Muscle of back (tissue), 11 donors: ENCODE data around the gene OR2AG2. TPM values are rescaled to one million over a fixed set of nuclear protein-coding genes. Genes with fewer than 3 reads are reported as not detected.

ENCODE experiments used
- DNase-seq, 3 donors: peaks; one replicate each; pipeline versions ENCODE4 v3.0.0 to v3.0.0-alpha.2; 2013
- polyA plus RNA-seq, 10 donors: library from polyadenylated mRNA; unstranded; fragments of 120-200 nt; gene quantifications; one replicate each; pipeline ENCODE4 v1.2.1, GENCODE V29; 2013; ENCODE audit not compliant: insufficient read length in 10 of 10

Gene OR2AG2
- polyA plus RNA-seq, 10 donors: 0.09 to 0.16 TPM; not detected in 8

DNA sequence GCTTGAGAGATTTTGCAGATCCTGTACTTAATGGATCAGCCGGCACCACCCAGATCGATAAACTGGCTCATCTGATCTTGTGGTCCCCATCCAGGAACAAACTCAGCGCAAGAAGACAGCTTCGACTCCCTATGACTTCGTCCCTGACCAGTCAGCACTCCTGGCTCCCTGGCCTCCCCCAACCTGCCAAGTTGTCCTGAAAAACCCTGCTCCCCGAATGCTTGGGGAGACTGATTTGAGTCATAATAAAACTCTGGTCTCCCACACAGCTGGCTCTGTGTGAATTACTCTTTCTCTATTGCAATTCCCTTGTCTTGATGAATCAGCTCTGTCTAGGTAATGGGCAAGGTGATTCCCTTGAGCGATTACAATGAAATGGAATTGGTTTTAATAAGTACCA is 29.5 kb downstream of the OR2AG2 start:
- DNase-seq: no peak

DNA sequence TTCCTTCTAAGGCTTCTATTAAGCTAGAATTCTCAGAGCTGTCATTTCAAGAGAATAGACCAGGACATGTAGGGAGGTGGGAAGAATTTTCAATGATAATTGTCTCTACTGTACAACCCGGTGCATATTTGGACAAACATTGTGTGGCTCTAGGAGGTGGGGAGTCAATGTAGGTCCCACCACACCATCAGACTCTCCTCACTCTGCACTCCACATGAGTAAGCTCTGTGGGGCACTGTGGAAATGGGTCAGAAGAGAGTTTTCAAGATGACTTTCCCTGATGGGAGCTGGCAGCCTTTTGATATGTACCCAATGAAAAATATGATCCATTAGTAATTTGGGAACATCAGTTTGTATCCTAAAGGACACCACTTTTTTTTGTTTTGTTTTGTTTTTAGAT is 33.2 kb downstream of the OR2AG2 start:
- DNase-seq: no peak

DNA sequence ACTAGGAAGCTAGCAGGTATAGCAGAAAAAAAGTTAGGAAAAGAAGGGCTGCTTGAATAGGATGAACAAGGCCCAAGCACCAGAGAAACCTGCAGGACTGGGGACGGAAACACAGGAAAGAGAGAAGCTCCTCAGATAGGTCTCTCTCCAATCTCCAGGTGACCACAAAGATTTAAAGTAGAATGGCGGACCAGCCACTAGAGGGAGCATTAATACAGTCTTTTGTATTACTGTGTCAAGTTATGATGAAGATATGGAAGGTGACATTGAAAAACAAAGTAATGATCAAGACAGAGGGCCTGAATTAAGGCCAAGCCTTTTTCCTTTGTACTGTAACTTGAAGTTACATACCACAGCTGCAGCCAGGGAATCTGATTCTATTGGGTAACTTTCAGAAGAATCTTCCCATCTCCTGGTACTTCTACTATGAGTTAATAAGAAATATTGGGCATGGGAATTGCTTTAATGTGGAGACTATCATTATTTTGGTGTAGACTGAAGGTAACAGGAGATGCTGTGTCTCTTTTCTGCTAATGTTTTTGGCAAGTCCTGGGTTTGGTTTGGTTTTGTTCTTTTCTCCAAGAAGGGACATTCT is 33.8 kb downstream of the OR2AG2 start:
- DNase-seq: peak in 2 of 3 donors; percentile 21 to 37

DNA sequence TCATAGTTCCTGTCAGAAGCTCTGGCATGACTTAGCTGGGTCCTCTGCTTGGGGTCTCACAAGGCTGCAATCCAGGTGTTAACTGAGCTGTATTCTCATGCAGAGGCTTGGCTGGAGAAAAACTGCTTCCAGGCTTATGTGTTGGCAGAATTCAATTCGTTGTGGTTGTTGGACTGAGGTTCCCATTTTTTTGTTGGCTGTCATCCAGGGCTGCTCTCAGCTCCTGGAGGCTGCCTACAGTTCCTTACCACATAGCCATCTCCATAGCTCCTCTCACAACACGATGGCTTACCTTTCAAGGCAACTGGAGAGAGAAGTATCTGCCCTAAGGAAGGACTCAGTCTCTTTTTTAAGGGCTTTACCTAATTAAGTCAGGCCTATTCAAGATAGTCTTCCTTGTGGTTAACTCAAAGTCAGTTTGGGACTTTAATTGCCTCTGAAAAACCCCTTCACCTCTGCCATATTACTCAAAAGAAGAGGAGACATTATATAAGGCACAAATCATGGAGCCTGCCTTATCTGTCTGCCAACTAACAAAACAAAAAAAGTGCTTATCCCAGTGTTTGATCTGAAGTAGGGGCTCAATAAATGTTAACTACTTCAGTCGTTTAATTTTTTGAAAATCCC is 35.2 kb downstream of the OR2AG2 start:
- no peak for DNase-seq

DNA sequence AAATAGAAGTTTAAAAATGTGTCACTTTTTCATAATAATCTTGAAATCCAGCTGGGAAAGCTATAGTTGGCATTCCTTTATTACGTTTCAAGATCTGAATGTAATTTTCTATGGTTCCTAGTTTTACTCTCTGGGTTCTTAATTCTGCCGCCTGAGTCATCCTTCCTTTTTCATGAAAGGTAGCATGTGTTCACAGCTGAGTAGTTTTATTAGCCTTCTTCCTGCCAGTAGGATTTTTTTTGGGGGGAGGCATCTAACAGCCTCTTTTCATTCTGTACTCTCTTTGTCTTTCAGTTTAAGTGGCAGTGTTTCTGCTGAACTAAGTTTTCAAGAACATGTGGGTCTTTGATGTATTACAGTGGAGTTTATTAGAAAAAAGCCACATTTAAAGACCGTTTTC is 36.5 kb downstream of the OR2AG2 start:
- DNase-seq: no peak

DNA sequence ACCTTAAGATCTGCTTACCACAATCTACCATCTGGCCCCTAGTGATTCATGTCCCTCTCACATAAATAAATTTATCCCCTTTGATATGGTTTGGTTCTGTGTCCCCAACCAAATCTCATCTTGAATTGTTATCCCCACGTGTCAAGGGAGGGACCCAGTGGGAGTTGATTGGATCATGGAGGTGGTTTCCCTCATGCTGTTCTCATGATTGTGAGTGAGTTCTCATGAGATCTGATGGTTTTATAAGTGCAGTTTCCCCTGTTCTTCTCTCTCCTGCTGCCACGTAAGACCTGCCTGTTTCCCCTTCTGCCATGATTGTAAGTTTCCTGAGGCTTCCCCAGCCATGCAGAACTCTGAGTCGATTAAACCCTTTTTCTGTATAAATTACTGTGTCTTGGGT is 37.2 kb downstream of the OR2AG2 start:
- DNase-seq: no peak

DNA sequence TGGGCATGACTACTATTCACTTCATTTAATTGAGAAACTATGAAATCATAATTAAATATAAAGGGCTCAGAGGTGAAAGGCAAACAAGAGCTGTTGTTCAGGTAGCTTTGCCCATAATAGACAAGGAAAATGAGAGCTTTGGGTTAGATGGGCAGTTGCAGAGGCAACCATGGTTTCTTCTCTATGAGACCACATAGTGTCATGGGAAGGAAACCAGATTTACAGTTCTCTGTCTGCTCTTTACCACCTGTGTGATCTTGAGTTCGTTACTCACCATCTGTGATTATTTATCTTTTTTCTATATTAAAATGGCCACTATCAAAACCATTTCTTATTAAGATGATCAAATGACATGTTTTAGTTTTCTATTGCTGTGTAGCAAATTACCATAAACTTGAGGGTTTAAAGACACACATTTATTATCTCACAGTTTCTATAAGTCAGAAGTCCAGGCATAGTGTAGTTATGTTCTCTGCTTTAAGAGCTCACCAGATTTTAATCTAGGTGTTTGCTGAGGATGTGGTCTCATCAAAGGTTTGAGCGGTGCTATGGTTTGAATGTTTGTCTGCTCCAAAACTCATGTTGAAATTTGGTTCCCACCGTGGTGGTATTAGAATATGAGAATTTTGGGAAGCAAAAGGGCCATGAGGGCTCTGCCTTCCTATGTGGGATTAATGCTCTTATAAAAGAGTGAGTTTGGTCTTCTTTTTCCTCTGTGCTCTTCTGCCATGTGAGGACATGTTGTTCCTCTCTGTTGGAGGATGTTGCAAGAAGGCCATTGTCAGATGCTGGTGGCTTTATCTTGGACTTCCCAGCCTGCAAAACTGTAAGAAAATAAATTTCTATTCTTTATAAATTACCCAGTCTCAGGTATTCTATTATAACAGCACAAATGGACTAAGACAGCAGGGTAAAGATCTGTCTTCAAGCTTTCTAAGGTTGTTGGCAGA is 38.2 kb downstream of the OR2AG2 start:
- DNase-seq: no peak

DNA sequence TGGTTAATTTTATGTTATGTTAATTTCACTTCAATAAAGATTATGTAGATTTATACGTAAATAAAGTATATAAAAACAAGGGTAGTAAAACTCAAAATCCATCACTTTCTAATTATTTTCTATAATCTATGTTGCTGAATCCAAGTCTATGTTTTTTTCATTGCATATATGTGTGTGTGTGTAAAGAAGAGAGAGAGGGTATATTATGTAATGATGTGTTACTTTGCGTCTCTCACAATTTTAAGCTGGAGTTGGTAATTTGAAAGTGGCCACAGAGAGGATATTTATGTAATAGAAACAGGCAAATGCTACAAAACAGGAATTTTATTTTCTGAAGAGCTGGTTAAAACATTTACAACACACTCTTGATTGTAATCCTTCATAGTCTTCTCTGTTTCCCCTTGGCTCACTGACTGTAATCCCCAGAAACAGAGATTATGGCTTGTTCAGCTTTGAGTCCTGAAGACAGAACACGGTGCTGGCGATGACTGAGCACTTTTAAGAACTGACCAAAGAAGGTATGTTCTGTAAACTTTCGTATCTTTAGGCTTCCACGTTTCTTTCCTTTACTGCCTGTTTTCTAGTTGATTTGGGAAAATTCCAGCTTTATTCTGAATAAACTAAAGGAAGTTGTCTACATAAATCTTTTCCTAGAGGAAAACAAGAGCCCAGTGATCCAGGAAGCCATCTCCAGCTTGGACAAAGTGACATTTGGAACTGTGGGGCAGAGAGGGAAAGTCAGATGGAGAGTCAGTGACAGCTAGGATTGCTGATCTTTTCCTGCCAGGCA is 43.6 kb downstream of the OR2AG2 start:
- DNase-seq: no peak

DNA sequence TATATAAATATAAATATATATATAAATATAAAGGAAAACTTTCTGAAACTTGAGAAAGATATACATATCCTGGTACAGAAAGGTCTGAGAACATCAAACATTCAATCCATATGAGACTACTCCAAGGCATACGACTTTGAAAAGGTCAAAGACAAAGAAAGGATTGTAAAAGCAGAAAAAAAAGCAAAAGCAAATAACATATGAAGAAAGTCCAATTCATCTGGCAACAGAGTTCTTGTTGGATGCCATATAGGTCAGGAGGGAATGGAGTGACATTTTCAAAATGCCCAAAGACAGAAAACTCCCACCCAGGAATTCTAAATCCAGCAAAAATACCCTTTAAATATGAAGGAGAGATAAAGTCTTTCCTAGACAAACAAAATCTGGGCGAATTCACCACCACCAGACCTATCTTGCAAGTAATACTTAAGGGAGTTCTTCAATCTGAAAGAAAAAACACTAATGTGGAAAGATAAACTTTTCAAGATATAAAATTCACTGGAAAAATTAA is 46.3 kb downstream of the OR2AG2 start:
- no peak for DNase-seq

DNA sequence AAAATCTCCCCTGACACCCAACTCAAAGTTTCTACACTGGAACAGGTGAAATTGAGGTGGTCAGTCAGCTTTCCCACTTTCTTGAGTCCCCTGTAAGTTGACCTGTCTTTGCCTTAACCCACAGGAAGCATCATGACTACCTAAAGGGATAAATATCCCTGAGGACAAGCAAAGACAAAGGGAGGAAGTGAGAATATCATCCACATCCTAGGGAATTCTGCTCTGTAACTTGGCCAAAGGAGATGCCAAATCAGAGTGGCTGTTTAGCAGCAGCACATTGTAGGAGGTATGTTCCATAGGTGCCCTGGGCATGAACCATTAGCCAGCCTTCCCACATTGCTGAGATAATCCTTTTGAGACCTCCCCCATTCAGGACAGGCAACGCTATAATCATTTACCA is 47.8 kb downstream of the OR2AG2 start:
- no peak for DNase-seq

DNA sequence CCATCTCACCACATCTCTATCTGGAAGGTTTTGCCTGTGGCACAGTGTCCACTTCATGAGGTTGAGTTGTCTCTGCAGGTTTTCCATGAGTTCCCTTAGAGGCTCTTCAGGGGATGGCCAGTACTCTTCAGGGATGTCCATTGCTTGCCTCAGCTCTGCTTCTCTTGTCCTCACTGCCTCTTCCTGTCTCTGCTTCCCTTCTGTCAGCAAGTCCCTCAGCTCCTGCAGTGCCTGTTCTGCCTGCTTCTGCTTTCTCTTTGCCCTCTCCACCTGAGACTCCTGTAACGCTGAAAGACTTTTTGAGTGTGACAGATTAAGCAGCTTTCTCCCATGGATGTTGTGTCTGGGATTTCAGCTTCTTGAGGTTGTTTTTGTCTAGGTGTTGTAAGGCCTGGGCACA is 50.4 kb downstream of the OR2AG2 start:
- no peak for DNase-seq

DNA sequence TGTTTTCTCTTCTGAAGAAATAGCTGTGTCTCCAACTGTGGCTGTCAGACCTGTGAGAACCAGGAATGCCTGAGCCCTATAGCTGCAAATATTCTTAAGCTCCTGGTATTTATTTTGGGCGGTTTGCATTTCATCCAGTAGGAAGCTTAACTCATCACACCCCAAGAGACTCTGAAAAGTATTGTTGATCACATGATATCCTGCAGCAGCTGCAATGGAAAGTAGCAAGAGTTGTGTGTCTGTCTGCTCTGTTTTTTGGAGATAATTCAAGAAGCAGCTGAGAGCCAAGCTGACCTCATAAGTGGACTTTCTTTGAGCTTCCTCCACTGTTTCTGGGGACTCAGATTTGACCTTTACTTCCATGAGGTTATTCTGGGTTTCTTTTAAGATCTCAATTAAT is 52.2 kb downstream of the OR2AG2 start:
- peak; percentile 52 to 73 (median 61) for DNase-seq

DNA sequence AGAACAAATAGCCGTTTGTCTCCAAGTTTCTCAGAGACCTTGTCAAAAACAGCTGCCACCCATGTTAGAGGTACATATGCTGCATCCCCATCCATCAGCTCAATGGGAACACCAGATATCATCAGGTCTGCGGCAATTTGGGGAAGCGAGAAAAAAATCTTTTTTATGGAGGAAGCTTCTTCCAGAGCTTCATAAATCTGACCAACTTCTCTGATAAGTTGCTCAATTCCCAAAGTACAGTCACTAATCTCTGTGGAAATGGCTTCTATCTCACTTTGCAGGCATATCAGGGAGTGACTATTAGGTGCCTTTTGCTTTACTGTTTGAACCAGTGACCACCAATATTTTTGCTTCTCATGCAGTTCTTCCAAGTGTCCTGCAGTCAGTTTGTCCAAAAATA is 54.4 kb downstream of the OR2AG2 start:
- DNase-seq: no peak

Other genes starting within 250 kb of the OR2AG2 start
- gene RRP8, start 168.4 kb downstream of the OR2AG2 start, polyA plus RNA-seq: 10 to 100 TPM; 16.4 to 22.6 (median 18.6) TPM
- 100 to 1,000 TPM; 135 to 163 (median 147) TPM for gene ILK, start 168.2 kb downstream of the OR2AG2 start, polyA plus RNA-seq
- gene TAF10, start 159.8 kb downstream of the OR2AG2 start, polyA plus RNA-seq: 100 to 1,000 TPM in 6 of 10 donors, 10 to 100 TPM in 4; 96.4 to 127 (median 108) TPM
- 10 to 100 TPM; 36.4 to 48.0 (median 40.9) TPM for gene TPP1, start 152.6 kb downstream of the OR2AG2 start, polyA plus RNA-seq
- 10 to 100 TPM; 36.7 to 66.6 (median 43.7) TPM for gene DCHS1, start 116.2 kb downstream of the OR2AG2 start, polyA plus RNA-seq
- 10 to 100 TPM; 54.3 to 79.9 (median 59.9) TPM for gene MRPL17, start 88.6 kb downstream of the OR2AG2 start, polyA plus RNA-seq
- under 1 TPM in 2 of 10 donors, not detected in 8; 0.04 to 0.10 TPM for gene OR2AG1, start 11.0 kb upstream of the OR2AG2 start, polyA plus RNA-seq
- not detected for gene OR6A2, start 27.7 kb upstream of the OR2AG2 start, polyA plus RNA-seq
- not detected for gene OR10A5, start 73.7 kb upstream of the OR2AG2 start, polyA plus RNA-seq
- not detected for gene OR10A2, start 91.1 kb upstream of the OR2AG2 start, polyA plus RNA-seq
- not detected for gene OR10A4, start 104.6 kb upstream of the OR2AG2 start, polyA plus RNA-seq
- not detected for gene OR2D2, start 120.5 kb upstream of the OR2AG2 start, polyA plus RNA-seq
- gene OR2D3, start 149.0 kb upstream of the OR2AG2 start, polyA plus RNA-seq: not detected
- 1 to 10 TPM in 3 of 10 donors, under 1 TPM in 7; 0.55 to 1.7 (median 0.97) TPM for gene ZNF215, start 154.4 kb upstream of the OR2AG2 start, polyA plus RNA-seq
- gene ZNF214, start 248.4 kb upstream of the OR2AG2 start, polyA plus RNA-seq: 1 to 10 TPM; 1.3 to 3.0 (median 2.3) TPM
- under 1 TPM in 9 of 10 donors, not detected in 1; 0.03 to 0.14 (median 0.08) TPM for gene NLRP14, start 248.5 kb upstream of the OR2AG2 start, polyA plus RNA-seq